Muscle of leg (tissue), 16 donors: ENCODE data around the gene STK32A. TPM values are rescaled to one million over a fixed set of nuclear protein-coding genes. Genes with fewer than 3 reads are reported as not detected.

Experiments used
- DNase-seq: peaks from one replicate; pipeline ENCODE4 v3.0.0; 2013
- H3K27ac ChIP-seq: one replicate; pipeline ENCODE4 v1.5.1; 2013; ENCODE audit warnings: mild to moderate bottlenecking, low read length, control low read depth
- H3K27me3 ChIP-seq: one replicate; pipeline ENCODE4 v1.6.1; 2013; ENCODE audit warnings: low read length; ENCODE audit not compliant: control insufficient read depth, insufficient read depth
- H3K36me3 ChIP-seq: one replicate; pipeline ENCODE4 v1.6.1; 2013; ENCODE audit warnings: low read length; ENCODE audit not compliant: control insufficient read depth, insufficient read depth
- H3K4me1 ChIP-seq: one replicate; pipeline ENCODE4 v1.6.1; 2013; ENCODE audit warnings: low read length; ENCODE audit not compliant: control insufficient read depth, insufficient read depth
- H3K4me3 ChIP-seq: one replicate; pipeline ENCODE4 v1.5.1; 2013; ENCODE audit warnings: low read length, control low read depth
- H3K9me3 ChIP-seq: replicated peaks from 2 replicates; pipeline ENCODE4 v1.6.1; 2013; ENCODE audit warnings: low read depth, low read length; ENCODE audit not compliant: control insufficient read depth
- WGBS: methylation state at CpG from one replicate; pipeline ENCODE4 v1.1.5; 2013; ENCODE audit warnings: missing lambda C conversion rate; ENCODE audit not compliant: insufficient coverage; 5-methylcytosine and 5-hydroxymethylcytosine counted together
- long read RNA-seq, 11 donors: transcript quantifications; one replicate each; lab custom pipeline, GENCODE V29; 2026
- polyA plus RNA-seq, 8 donors: library from polyadenylated mRNA; unstranded; fragments of 120-200 nt; gene quantifications; one replicate each; pipeline versions ENCODE4 v1.2.1 to v1.2.3, GENCODE V29; 2013; ENCODE audit warnings: inconsistent platforms in 1 of 8, low replicate concordance in 1 of 8; ENCODE audit not compliant: insufficient read length in 8 of 8, insufficient read depth in 1 of 8
- total RNA-seq: library from RNA; stranded (reverse); fragments of 120-200 nt; gene quantifications from one replicate; pipeline ENCODE4 v1.2.4, GENCODE V29; 2013

STK32A gene
- total RNA-seq (0.66 TPM), polyA plus RNA-seq (under 1 TPM; 0.21 to 0.56 (median 0.37) TPM)
- long read RNA-seq, donor 1, result 0 reads
- long read RNA-seq, donor 2, result 0 reads
- long read RNA-seq, donor 3, result 0 reads
- long read RNA-seq, donor 4, result 0 reads
- long read RNA-seq, donor 5, result 0 reads
- long read RNA-seq, donor 6, result 0 reads
- long read RNA-seq, donor 7, result 0 reads
- long read RNA-seq, donor 8, result 0 reads
- long read RNA-seq, donor 9, result 0 reads
- long read RNA-seq, donor 10, partial matches to known transcripts, result 5 of 10 reads
- long read RNA-seq, donor 10, other reads (novel, unspliced or antisense), result 5 of 10 reads
- long read RNA-seq, donor 11, result 0 reads

GRCh38 chr5:147234825-147235635, at the start of gene STK32A:
Gene STK32A (plus strand): TSS chr5:147235026. CDS start chr5:147239635, 4,609 bp downstream.
- Histone ChIP-seq H3K27ac (no peak within 1 kb of the TSS), H3K4me3 (peak within 1 kb of the TSS; percentile 52), H3K27me3 (peaks cover 13% of the 10 kb centered on the region), H3K36me3 (no peaks in the 10 kb centered on the region), H3K4me1 (peaks cover 3% of the 10 kb centered on the region), H3K9me3 (no peaks in the 10 kb centered on the region)
- 1% methylated on average over 23 of the region's 28 CpGs for WGBS
- peak; percentile 49 for DNase-seq

DNA sequence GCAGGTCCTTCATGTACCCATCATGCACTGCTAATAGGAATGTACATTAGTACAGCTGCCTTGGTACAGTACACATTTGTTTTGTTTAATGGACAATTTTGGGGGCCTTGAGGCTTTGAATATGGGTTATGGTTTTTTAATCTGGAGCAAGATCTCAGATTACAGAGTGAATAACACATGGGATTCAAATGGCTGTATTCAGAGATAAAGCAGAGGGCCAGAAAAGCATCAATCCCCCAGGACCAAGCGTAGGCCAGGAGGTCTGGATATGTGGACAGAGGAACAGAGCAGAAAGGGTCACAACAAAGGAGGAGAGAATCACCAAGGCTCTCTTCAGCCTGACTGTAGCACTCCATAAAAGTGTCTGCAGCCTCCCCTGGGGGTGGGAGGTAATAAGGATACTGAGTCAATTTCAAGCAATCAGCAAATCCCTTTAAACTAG, 47.7 kb upstream of the STK32A start:
- H3K36me3 ChIP-seq, result no peaks in the 10 kb centered on the region
- 44% methylated on average over 1 of the region's 1 CpG for WGBS
- H3K27me3 ChIP-seq, result no peaks in the 10 kb centered on the region
- H3K4me3 ChIP-seq, result no peak overlapping the region
- H3K4me1 ChIP-seq, result no peaks in the 10 kb centered on the region
- no peaks in the 10 kb centered on the region for H3K9me3 ChIP-seq
- no peak overlapping the region for H3K27ac ChIP-seq
- no peak for DNase-seq

DNA sequence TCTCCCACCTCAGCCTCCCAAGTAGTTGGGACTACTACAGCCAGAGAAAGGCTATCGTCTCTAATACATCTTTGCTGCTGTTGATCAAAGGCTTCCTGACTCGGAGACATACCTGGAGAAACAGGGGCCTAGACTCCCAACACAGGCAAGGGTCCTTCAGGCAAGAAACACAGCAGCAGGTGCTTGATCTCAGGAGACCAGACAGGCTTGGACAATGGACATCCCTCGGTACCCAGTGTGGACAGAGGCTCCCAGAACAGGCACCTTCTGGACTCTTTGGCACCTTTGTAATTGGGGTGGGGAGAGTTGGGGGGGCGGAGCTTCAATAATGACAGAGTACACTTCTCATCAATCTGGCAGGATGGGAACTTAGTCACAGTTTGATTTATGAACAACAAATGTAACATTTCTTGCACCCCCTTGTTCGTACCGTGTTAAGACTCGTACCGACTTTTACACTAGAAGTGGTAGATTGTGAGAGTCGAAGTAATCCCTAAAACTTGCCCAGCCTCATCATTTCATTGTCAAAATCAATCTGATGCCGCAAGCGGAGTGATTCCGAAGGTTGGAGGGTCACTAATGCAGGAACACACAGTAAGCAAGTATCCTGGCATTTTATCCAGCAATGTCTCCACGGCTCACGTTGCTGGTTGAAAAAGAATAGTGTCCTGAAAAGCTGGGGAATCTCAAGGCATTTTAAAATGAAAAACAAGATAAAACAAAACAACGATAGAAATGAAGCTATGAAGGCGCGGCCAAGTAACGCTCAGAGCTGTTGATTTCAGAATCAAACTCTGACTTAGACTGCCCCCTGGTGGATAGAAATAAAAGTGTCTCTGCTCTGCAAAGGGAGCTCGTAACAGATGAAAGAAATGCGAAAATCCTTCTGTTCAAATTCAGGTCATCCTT, 46.4 kb upstream of the STK32A start:
- 76% methylated on average over 3 of the region's 20 CpGs for WGBS
- Histone ChIP-seq H3K36me3 (no peaks in the 10 kb centered on the region), H3K4me3 (no peak overlapping the region), H3K27ac (no peak overlapping the region), H3K9me3 (no peaks in the 10 kb centered on the region), H3K4me1 (no peaks in the 10 kb centered on the region), H3K27me3 (no peaks in the 10 kb centered on the region)
- peak; percentile 82 for DNase-seq

GRCh38 chr5:147189109-147189424, 45.8 kb upstream of the STK32A start:
- no CpG with 5 or more reads among the region's 2 CpGs for WGBS
- no peaks in the 10 kb centered on the region for H3K4me1 ChIP-seq
- no peaks in the 10 kb centered on the region for H3K27me3 ChIP-seq
- no peak overlapping the region for H3K4me3 ChIP-seq
- H3K36me3 ChIP-seq, result no peaks in the 10 kb centered on the region
- no peaks in the 10 kb centered on the region for H3K9me3 ChIP-seq
- H3K27ac ChIP-seq, result no peak overlapping the region
- DNase-seq, result no peak

- WGBS, result 88% methylated on average over 1 of the region's 1 CpG
- H3K27ac ChIP-seq, result no peak overlapping the region
Measured at GRCh38 chr5:147190331-147190730, 44.5 kb upstream of the STK32A start.

DNA sequence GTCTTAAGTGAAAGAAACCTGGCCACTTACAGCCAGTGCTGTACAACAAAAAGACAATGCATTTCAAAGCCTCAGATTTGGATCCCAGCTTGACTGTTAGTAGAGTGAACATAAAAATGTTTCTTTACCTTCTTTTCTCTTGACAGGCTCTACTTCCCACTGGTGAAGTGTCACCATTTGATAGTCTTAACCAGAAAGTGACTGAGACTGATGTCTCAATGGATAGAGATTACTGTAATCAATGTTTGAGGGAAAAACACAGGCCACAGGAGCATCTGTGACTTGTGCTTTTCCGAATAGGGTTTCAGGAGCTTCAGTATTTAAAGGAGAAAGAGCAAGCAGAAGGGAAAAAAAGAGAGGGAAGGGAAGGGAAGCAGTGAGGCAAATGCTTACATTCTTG, 41.7 kb upstream of the STK32A start:
- no peak overlapping the region for H3K27ac ChIP-seq
- no peaks in the 10 kb centered on the region for H3K36me3 ChIP-seq
- no peak for DNase-seq
- no peak overlapping the region for H3K4me3 ChIP-seq
- WGBS, result 54% methylated on average over 1 of the region's 1 CpG
- H3K4me1 ChIP-seq, result no peaks in the 10 kb centered on the region
- no peaks in the 10 kb centered on the region for H3K27me3 ChIP-seq
- H3K9me3 ChIP-seq, result no peaks in the 10 kb centered on the region

More at GRCh38 chr5:147190331-147190730, 44.5 kb upstream of the STK32A start:
- DNase-seq, result no peak
- Histone ChIP-seq H3K4me1 (no peaks in the 10 kb centered on the region), H3K4me3 (no peak overlapping the region), H3K9me3 (no peaks in the 10 kb centered on the region), H3K27me3 (no peaks in the 10 kb centered on the region), H3K36me3 (no peaks in the 10 kb centered on the region)

DNA sequence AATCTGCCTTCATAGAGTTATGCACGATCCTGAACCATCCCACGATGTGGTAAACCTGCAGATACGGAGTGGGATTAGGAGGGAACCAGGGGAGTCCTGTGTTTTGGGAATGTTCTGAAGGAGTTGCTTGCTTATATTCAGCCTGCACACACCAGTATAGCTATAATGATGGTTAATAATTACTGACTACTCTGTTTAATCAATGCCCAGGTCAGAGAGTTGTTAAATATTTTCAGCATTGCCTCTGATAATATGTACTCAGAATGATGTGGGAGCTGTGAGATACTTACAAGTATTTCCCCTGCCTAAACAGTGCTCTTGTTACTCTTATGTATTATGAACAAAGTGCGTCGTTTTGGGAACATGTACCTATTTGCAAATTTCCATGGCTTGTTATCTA, 34.8 kb upstream of the STK32A start:
- Histone ChIP-seq H3K9me3 (no peaks in the 10 kb centered on the region), H3K36me3 (no peaks in the 10 kb centered on the region), H3K4me1 (no peaks in the 10 kb centered on the region), H3K4me3 (no peak overlapping the region), H3K27ac (no peak overlapping the region), H3K27me3 (no peaks in the 10 kb centered on the region)
- no peak for DNase-seq
- no CpG with 5 or more reads among the region's 5 CpGs for WGBS

DNA sequence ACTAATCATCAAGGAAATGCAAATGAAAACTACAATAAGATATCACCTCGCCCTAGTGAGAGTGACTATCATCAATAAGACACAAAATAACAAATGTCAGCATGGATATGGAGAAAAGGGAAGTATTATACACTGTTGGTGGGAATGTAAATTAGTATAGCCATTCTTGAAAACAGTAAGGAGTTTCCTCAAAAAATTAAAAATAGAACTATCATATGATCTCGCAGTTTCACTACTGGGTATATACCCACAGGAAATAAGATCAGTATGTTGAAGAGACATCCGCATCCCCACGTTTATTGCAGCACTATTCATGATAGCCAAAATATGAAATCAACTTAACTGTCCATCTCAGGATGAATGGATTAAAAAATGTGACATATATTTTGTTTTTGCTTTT, 31.6 kb upstream of the STK32A start:
- WGBS, result no CpG with 5 or more reads among the region's 4 CpGs
- no peaks in the 10 kb centered on the region for H3K36me3 ChIP-seq
- no peak overlapping the region for H3K27ac ChIP-seq
- H3K9me3 ChIP-seq, result no peaks in the 10 kb centered on the region
- H3K4me1 ChIP-seq, result no peaks in the 10 kb centered on the region
- no peak overlapping the region for H3K4me3 ChIP-seq
- DNase-seq, result peak; percentile 37
- H3K27me3 ChIP-seq, result no peaks in the 10 kb centered on the region

DNA sequence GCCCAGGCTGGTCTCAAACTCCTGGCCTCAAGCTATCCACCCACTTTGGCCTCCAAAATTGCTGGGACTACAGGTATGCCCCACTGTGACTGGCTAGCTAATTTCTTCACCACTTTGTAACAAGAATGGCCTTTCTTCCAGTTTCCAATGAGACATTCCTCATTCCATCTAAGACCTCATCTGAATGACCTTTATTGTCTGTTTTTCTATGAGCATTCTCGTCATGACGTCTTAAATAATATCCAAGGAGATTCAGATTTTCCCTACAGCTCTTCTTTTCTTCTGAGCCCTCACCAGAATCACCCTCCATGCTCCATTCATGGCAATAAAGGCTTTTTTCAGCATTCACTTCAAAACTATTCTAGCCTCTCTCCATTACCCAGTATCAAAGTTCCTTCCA, 30.2 kb upstream of the STK32A start:
- H3K36me3 ChIP-seq, result no peaks in the 10 kb centered on the region
- no peaks in the 10 kb centered on the region for H3K4me1 ChIP-seq
- DNase-seq, result no peak
- H3K27ac ChIP-seq, result no peak overlapping the region
- no peaks in the 10 kb centered on the region for H3K27me3 ChIP-seq
- no peaks in the 10 kb centered on the region for H3K9me3 ChIP-seq
- H3K4me3 ChIP-seq, result no peak overlapping the region
- WGBS, result 95% methylated on average over 2 of the region's 2 CpGs

- Histone ChIP-seq H3K36me3 (no peaks in the 10 kb centered on the region), H3K4me1 (no peaks in the 10 kb centered on the region), H3K27me3 (no peaks in the 10 kb centered on the region), H3K27ac (no peak overlapping the region), H3K9me3 (no peaks in the 10 kb centered on the region), H3K4me3 (no peak overlapping the region)
- WGBS, result no CpG with 5 or more reads among the region's 1 CpG
- DNase-seq, result peak; percentile 78
Measured at GRCh38 chr5:147208134-147208533, 26.7 kb upstream of the STK32A start.
